HepG2 (cell line): ENCODE measurements around the gene ZNF618.

Source experiments
- CEBPZ ChIP-seq: IDR thresholded peaks from 2 replicates; pipeline ENCODE4 v1.6.1; 2012; ENCODE audit warnings: low read length, improper control_type of control experiment
- LCORL ChIP-seq, 2 experiments: fragments of 450-650 bp in 1 of 2; sonication (generic) in 1 of 2; formaldehyde crosslinking in 1 of 2; IDR thresholded peaks; 2 replicates each; pipeline versions ENCODE4 v1.5.0 to v1.6.1; 2017 to 2020; ENCODE audit warnings: antibody characterized with exemption in 1 of 2, missing genetic modification reagents in 1 of 2
- MYC ChIP-seq: sonication (generic); formaldehyde crosslinking; IDR thresholded peaks from 2 replicates; pipeline ENCODE4 v1.9.0; 2021; ENCODE audit warnings: missing genetic modification reagents, borderline replicate concordance
- POLR2AphosphoS5 ChIP-seq: IDR thresholded peaks from 2 replicates; pipeline ENCODE4 v1.6.1; 2012; ENCODE audit warnings: low read depth, low read length
- USF2 ChIP-seq, 2 experiments: sonication (generic) in 1 of 2; formaldehyde crosslinking in 1 of 2; IDR thresholded peaks; 2 replicates each; pipeline versions ENCODE4 v1.5.1 to v1.6.1; 2011 to 2020; ENCODE audit warnings: borderline replicate concordance in 1 of 2, low read depth in 1 of 2, low read length in 1 of 2, mild to moderate bottlenecking in 1 of 2, missing genetic modification reagents in 1 of 2, moderate library complexity in 1 of 2
- ZBTB4 ChIP-seq: sonication (generic); formaldehyde crosslinking; IDR thresholded peaks from 2 replicates; pipeline ENCODE4 v1.4.0; 2020; ENCODE audit warnings: missing genetic modification reagents, mild to moderate bottlenecking, borderline replicate concordance
- ZNF576 ChIP-seq: sonication (generic); formaldehyde crosslinking; IDR thresholded peaks from 2 replicates; pipeline ENCODE4 v1.4.0; 2020; ENCODE audit warnings: mild to moderate bottlenecking, missing genetic modification reagents
- ZNF75D ChIP-seq: sonication (generic); formaldehyde crosslinking; IDR thresholded peaks from 2 replicates; pipeline ENCODE4 v1.8.1; 2023; ENCODE audit warnings: missing genetic modification reagents, mild to moderate bottlenecking, borderline replicate concordance

GRCh38 chr9:114023961-114024360 is 147.9 kb downstream of the ZNF618 start:
- no peak for TF ChIP-seq LCORL (IDR thresholded peaks at IDR 0.05)
- TF ChIP-seq LCORL (CRISPR knock-in tag; IDR thresholded peaks at IDR 0.05) = no peak
- no peak for TF ChIP-seq ZBTB4 (CRISPR knock-in tag)
- no peak for TF ChIP-seq CEBPZ
- TF ChIP-seq ZNF75D (CRISPR knock-in tag) = no peak
- no peak for TF ChIP-seq POLR2AphosphoS5
- TF ChIP-seq ZNF576 = no peak
- no peak for TF ChIP-seq USF2 (IDR thresholded peaks at IDR 0.05; ENCODE audit: low read depth, low read length)
- no peak for TF ChIP-seq USF2 (CRISPR knock-in tag; IDR thresholded peaks at IDR 0.05; ENCODE audit: borderline replicate concordance)
- TF ChIP-seq MYC (CRISPR knock-in tag) = no peak
